WTC11 (cell line): ENCODE measurements around the gene XPR1.

Source experiments
- NR3C1 ChIP-seq: sonication (generic); formaldehyde crosslinking; conservative IDR thresholded peaks from 2 replicates; pipeline ENCODE4 v1.8.1; 2023; ENCODE audit warnings: low read depth, mild to moderate bottlenecking, missing genetic modification reagents
- TEAD4 ChIP-seq: sonication (generic); formaldehyde crosslinking; IDR thresholded peaks from 2 replicates; pipeline ENCODE4 v1.8.0; 2022; ENCODE audit warnings: mild to moderate bottlenecking, missing genetic modification reagents
- ZMAT4 ChIP-seq: fragments of 250-450 bp; sonication (Bioruptor Pico); IDR thresholded peaks from 2 replicates; pipeline ENCODE4 v1.9.0; 2021; ENCODE audit warnings: mild to moderate bottlenecking
- ZNF263 ChIP-seq: sonication (generic); formaldehyde crosslinking; IDR thresholded peaks from 2 replicates; pipeline ENCODE4 v1.8.1; 2022; ENCODE audit warnings: low read depth, mild to moderate bottlenecking, moderate library complexity, missing genetic modification reagents
- TF ChIP-seq, protein P1 (sequence below): fragments of 200-600 bp; IDR thresholded peaks from 2 replicates; pipeline ENCODE4 v1.8.0; 2022; ENCODE audit warnings: antibody characterized with exemption

GRCh38 chr1:180814258-180814657, 182.4 kb downstream of the XPR1 start:
- TF ChIP-seq, protein P1, sequence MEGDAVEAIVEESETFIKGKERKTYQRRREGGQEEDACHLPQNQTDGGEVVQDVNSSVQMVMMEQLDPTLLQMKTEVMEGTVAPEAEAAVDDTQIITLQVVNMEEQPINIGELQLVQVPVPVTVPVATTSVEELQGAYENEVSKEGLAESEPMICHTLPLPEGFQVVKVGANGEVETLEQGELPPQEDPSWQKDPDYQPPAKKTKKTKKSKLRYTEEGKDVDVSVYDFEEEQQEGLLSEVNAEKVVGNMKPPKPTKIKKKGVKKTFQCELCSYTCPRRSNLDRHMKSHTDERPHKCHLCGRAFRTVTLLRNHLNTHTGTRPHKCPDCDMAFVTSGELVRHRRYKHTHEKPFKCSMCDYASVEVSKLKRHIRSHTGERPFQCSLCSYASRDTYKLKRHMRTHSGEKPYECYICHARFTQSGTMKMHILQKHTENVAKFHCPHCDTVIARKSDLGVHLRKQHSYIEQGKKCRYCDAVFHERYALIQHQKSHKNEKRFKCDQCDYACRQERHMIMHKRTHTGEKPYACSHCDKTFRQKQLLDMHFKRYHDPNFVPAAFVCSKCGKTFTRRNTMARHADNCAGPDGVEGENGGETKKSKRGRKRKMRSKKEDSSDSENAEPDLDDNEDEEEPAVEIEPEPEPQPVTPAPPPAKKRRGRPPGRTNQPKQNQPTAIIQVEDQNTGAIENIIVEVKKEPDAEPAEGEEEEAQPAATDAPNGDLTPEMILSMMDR, result no peak
- TF ChIP-seq NR3C1 (CRISPR knock-in tag) (no peak), ZNF263 (no peak), ZMAT4 (no peak), TEAD4 (no peak)
